ENCODE measurements around the gene MS4A10. TPM values are rescaled to one million over a fixed set of nuclear protein-coding genes. Genes with fewer than 3 reads are reported as not detected.

Gene MS4A10
- total and polyA plus RNA-seq, 2 of the 8 experiments (the other 6 are each of a cell fraction or from before 2014, with no cell fraction given) = not detected

- Histone ChIP-seq H2BK20ac (ENCODE audit: low read length) (no peak overlapping the region), H2BK12ac (ENCODE audit: low read depth, low read length) (no peak overlapping the region), H3K27ac (ENCODE audit: low read depth, low read length) (no peak overlapping the region), H2AFZ (ENCODE audit: low read length) (no peak overlapping the region), H3K4ac (replicated peaks; ENCODE audit: insufficient read length, low read depth, low read length) (no peak overlapping the region), H3K9me3 (ENCODE audit: insufficient read depth in 2 of 2, low read depth in 1 of 2, low read length in 1 of 2) (no peaks in the 10 kb centered on the region), H3K23ac (ENCODE audit: insufficient read length) (no peak overlapping the region), H3K36me3 (ENCODE audit: control insufficient read depth in 2 of 4, insufficient read depth in 4 of 4, low read length in 3 of 4) (no peaks in the 10 kb centered on the region), H4K5ac (ENCODE audit: insufficient read length, low read depth, low read length) (no peak overlapping the region), H3K56ac (replicated peaks; ENCODE audit: insufficient read length, low read depth, low read length) (no peak overlapping the region), H2BK5ac (ENCODE audit: low read depth, low read length) (no peak overlapping the region), H3K18ac (ENCODE audit: extremely low read depth, low read length) (no peak overlapping the region), H3K9ac (replicated peaks in 1 of 4; ENCODE audit: extremely low read depth in 1 of 4, low read depth in 3 of 4, low read length in 3 of 4) (no peak overlapping the region), H2AK5ac (ENCODE audit: low read depth, low read length) (0 out of 2 replicates have a peak overlapping the region, but pooled peaks have one; percentile 3), H4K91ac (replicated peaks; ENCODE audit: insufficient read length, low read length) (no peak overlapping the region), H2BK120ac (replicated peaks; ENCODE audit: low read depth, low read length) (no peak overlapping the region), H2BK15ac (ENCODE audit: low read length) (no peak overlapping the region), H4K20me1 (replicated peaks in 1 of 2; ENCODE audit: control insufficient read depth in 1 of 2, insufficient read depth in 2 of 2, low read length in 2 of 2) (no peaks in the 10 kb centered on the region), H3K4me3 (ENCODE audit: extremely low read depth in 1 of 4, insufficient read depth in 2 of 4, low read depth in 3 of 4, low read length in 4 of 4) (no peak overlapping the region), H3K4me1 (replicated peaks in 1 of 4; ENCODE audit: control insufficient read depth in 3 of 4, insufficient read depth in 4 of 4, low read length in 3 of 4) (no peaks in the 10 kb centered on the region), H3K14ac (ENCODE audit: insufficient read length) (no peak overlapping the region), H3K27me3 (replicated peaks in 1 of 4; ENCODE audit: control insufficient read depth in 3 of 4, extremely low read depth in 1 of 4, insufficient read depth in 3 of 4, low read length in 3 of 4) (no peaks in the 10 kb centered on the region), H3K79me2 (ENCODE audit: control insufficient read depth in 1 of 2, insufficient read depth in 2 of 2, low read length in 2 of 2) (no peaks in the 10 kb centered on the region), H3K4me2 (ENCODE audit: insufficient read depth in 1 of 2, low read depth in 2 of 2, low read length in 2 of 2) (no peak overlapping the region), H4K8ac (ENCODE audit: extremely low read depth, insufficient read depth, low read length) (no peak overlapping the region), H3K23me2 (ENCODE audit: low read depth, low read length) (no peaks in the 10 kb centered on the region), H3K79me1 (ENCODE audit: low read depth, low read length) (no peaks in the 10 kb centered on the region)
- 73% methylated on average over 7 of the region's 7 CpGs; no CpG with 5 or more reads in 1 of the 2 experiments for WGBS, 2 experiments (ENCODE audit: extremely low coverage in 1 of 2, insufficient coverage in 1 of 2, insufficient read length in 1 of 2, insufficient replicate concordance in 2 of 2, low coverage in 1 of 2, low lambda C conversion rate in 2 of 2, missing lambda C conversion rate in 1 of 2)
- DNase-seq (ENCODE audit: low read depth in 1 of 2, low spot score in 2 of 2) (peak in 1 of 2 experiments; percentile 57), FAIRE-seq (no peak)
- TF ChIP-seq FOSL1 (IDR thresholded peaks at IDR 0.05; ENCODE audit: insufficient read depth, low read depth, low read length) (no peak), CTCF (IDR thresholded peaks at IDR 0.05; ENCODE audit: control extremely low read depth in 1 of 3, insufficient read depth in 1 of 3, low read depth in 1 of 3, low read length in 3 of 3) (peak; percentile 47 to 67 (median 51)), NANOG (IDR thresholded peaks at IDR 0.05; ENCODE audit: insufficient read depth, low read depth, low read length, poor library complexity, severe bottlenecking) (no peak), RAD21 (IDR thresholded peaks at IDR 0.05 in 1 of 2, conservative IDR thresholded peaks at IDR 0.05 in 1 of 2; ENCODE audit: low read depth in 2 of 2, low read length in 2 of 2) (peak; percentile 21 to 38; a peak in 3 of 4 replicates), BRCA1 (IDR thresholded peaks at IDR 0.05; ENCODE audit: low read depth, low read length) (no peak)
- ChIA-PET POLR2A (ENCODE audit: partially characterized antibody) (interaction anchor here (1.3 kb wide), 1 partner anchor 26 kb away, joined by 3 read pairs; no protein-coding TSS in a partner anchor), CTCF (ENCODE audit: partially characterized antibody) (interaction anchor here (0.6 to 6.2 kb wide), 20 partner anchors 9 to 1141 kb away, joined by 3 to 61 read pairs (median 4); partner anchors contain the start of genes MS4A10, MS4A15 and MS4A18)
Measured at GRCh38 chr11:60739114-60739513, 46.0 kb upstream of the MS4A10 start.

Measured in H1 (cell line).